Activated T-cell treated with anti-CD3 and anti-CD28 coated beads, Interleukin-2, amount 50 U/mL, for 4 hours (primary cell): Measurements from ENCODE around the gene HMGCS2. TPM values are rescaled to one million over a fixed set of nuclear protein-coding genes. Genes with fewer than 3 reads are reported as not detected.
A peak's percentile ranks its signal among the peaks of the same experiment; 100 is the strongest.
"Not testable (repeated sequence)": the region's sequence is repeated elsewhere in the genome, so short reads cannot be mapped to it uniquely, and the experiment has no call there.

Experiments
- ATAC-seq, 2 donors: fragments of 200-7000 bp; cut with Tn5 transposase; one replicate each; pipeline ENCODE4 v1.10.0; 2021
- DNase-seq: peaks from one replicate; pipeline ENCODE4 v3.0.0-alpha.2; 2020
- H3K27me3 Mint-ChIP-seq: one replicate; pipeline ENCODE4 v1.8.0; 2021; ENCODE audit warnings: low read depth, mixed read lengths
- H3K36me3 Mint-ChIP-seq: one replicate; pipeline ENCODE4 v1.8.0; 2022; ENCODE audit warnings: mixed read lengths; ENCODE audit not compliant: insufficient read depth
- H3K4me1 Mint-ChIP-seq: one replicate; pipeline ENCODE4 v1.8.0; 2021; ENCODE audit warnings: low read depth, mixed read lengths
- H3K4me3 Mint-ChIP-seq: one replicate; pipeline ENCODE4 v1.8.0; 2021; ENCODE audit warnings: mild to moderate bottlenecking, moderate library complexity, mixed read lengths
- H3K9me3 Mint-ChIP-seq: one replicate; pipeline ENCODE4 v1.8.0; 2021; ENCODE audit warnings: mixed read lengths
- total RNA-seq, 3 donors: library from RNA; stranded (reverse); gene quantifications; one replicate each; pipeline ENCODE4 v1.2.1, GENCODE V29; 2021

HMGCS2 gene
- total RNA-seq, 3 donors from 2014 or later: 0.24 to 0.25 TPM; not detected in 1

DNA sequence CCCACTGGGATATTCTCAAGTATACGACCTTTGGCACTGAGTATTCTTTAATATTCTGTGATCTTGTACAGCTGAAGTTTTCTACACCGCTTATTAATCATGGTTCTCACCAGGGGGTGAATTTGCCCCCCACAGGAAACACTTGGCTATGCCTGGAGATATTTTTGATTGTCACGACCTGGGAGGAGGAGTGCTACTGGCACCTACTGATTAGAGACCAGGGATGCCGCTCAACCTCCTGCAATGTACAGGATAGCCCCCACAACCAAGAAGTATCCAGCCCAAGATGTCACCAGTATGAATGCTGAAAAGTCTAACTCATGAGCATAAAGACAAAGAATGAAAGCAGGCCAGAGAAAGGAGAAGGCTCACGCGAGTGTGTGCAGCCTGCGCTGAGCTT lies 28.9 kb upstream of the HMGCS2 start:
- ATAC-seq: no peak

DNA sequence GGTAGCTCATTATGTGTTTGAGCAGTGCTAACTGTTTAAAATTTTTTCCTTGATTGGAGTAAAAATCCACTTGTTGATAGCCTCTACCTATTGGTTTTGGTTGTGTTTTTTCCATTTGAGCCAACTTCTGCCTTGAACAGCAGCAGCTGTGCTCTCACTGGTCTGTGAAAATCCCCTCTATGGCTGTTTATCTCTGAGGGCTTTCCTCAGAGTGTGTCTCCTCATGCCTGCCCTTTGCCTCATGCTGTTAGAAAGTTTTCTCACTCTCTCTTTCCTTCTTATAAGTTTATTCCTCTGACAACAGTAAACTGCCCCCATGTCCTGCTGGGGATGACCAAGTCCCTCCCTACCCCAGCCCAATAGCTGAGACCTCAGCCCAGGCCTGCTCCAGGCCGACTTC lies 28.5 kb upstream of the HMGCS2 start:
- H3K9me3 Mint-ChIP-seq: no peaks in the 10 kb centered on the region
- no peak for ATAC-seq
- no peak for DNase-seq
- no peaks in the 10 kb centered on the region for H3K27me3 Mint-ChIP-seq
- H3K4me3 Mint-ChIP-seq: no peak overlapping the region
- H3K36me3 Mint-ChIP-seq: no peaks in the 10 kb centered on the region
- no peaks in the 10 kb centered on the region for H3K4me1 Mint-ChIP-seq

More for the DNA sequence above, 28.9 kb upstream of the HMGCS2 start:
- Mint-ChIP-seq H3K27me3 (no peaks in the 10 kb centered on the region), H3K9me3 (no peaks in the 10 kb centered on the region), H3K4me3 (no peak overlapping the region), H3K4me1 (no peaks in the 10 kb centered on the region), H3K36me3 (no peaks in the 10 kb centered on the region)
- no peak for DNase-seq

DNA sequence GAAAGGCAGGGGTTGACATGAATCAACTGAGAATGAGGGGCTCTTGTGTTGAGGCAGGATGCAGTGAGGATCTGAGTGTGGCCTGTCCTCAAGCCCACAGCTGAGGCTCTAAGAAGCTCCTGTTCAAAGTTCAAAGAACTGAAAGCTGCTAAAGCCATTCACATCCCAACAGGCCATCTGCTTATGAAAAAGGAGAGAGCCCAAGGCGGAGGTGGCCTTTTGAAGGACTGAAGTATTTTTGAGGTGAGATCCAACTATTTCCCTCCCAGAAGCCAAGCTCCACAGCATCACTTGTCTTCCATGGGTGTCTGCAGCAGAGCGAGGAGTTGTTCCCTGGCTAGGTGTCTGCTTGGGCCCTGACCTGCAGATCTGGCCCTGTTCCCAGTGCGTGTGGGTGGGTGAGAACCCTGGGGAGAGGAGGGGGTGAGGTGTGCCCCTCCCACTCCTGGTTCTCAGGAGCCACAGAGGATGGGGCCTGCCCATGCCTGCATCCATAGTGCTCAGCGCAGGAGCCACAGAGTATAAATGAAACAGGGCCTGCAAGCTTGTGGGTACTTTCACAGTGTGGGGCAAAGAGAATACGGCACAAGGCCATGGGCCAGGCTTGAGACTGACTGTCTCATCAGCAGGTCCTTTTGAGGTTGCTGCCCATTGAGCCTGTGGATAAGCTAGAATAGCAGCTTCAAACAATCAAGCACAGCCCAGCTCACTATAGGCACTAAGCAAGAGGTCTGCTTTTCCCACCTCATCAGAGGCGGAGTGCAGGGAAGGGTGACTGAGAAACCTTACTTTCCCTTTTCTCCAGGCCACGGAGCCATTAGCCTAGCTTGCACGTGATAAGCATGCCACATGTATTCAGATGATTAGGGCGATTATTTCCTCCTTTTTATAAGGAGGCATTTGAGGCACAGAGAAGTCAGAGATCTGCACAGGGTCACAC lies 26.8 kb upstream of the HMGCS2 start:
- no peaks in the 10 kb centered on the region for H3K36me3 Mint-ChIP-seq
- no peaks in the 10 kb centered on the region for H3K27me3 Mint-ChIP-seq
- no peaks in the 10 kb centered on the region for H3K4me1 Mint-ChIP-seq
- H3K9me3 Mint-ChIP-seq: no peaks in the 10 kb centered on the region
- DNase-seq: no peak
- ATAC-seq: no peak
- no peak overlapping the region for H3K4me3 Mint-ChIP-seq

DNA sequence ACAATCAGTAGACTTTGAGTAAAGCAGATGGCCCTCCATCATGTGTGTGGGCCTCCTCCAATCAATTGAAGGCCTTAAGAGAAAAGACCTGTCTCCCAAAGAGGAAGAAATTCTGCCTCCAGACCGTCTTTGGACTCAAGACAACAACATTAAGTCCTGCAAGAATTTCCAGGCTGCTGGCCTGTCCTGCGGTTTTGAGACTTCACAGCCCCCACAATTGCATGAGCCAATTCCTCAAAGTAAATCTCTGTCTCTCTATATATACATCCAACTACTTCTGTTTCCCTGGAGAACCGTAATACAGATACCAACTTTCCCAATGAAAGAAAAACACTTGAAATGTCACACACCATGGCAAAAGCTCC lies 26.2 kb upstream of the HMGCS2 start:
- Mint-ChIP-seq H3K4me3 (no peak overlapping the region), H3K36me3 (no peaks in the 10 kb centered on the region), H3K4me1 (no peaks in the 10 kb centered on the region), H3K27me3 (no peaks in the 10 kb centered on the region), H3K9me3 (no peaks in the 10 kb centered on the region)
- DNase-seq (no peak), ATAC-seq (no peak)

DNA sequence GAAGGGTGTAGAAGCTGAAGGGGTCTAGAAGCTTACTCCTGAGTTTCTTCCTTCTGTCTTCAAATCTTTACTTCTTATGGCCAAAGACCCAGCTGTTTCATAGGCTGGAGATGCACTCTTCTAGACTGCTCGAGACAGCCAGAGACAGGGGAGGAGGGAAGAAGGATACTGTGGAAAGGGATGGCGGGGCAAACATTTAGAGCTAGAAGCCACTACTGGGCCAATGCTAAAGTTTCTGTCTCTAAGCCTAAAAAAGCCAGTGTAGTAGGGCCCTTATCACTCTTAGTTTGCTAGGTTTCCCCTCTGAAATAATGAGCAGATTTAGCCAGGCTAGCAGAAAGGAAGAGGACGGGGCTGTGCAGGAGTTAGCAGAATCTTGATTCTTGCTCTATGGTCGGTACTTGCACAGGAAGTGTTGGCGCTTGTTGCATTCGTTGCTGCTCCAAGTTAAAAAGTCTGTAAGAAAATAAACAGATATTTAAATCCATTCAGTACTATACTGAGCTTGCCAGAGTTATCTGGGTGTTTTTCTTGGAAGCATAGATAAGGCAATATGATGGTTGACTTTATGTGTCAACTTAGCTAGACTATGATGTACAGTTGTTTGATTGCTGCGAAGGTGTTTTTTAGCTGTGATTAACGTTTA lies 25.6 kb upstream of the HMGCS2 start:
- ATAC-seq (no peak), DNase-seq (no peak)
- H3K9me3 Mint-ChIP-seq: no peaks in the 10 kb centered on the region
- H3K4me3 Mint-ChIP-seq: no peak overlapping the region
- no peaks in the 10 kb centered on the region for H3K27me3 Mint-ChIP-seq
- no peaks in the 10 kb centered on the region for H3K36me3 Mint-ChIP-seq
- H3K4me1 Mint-ChIP-seq: no peaks in the 10 kb centered on the region

DNA sequence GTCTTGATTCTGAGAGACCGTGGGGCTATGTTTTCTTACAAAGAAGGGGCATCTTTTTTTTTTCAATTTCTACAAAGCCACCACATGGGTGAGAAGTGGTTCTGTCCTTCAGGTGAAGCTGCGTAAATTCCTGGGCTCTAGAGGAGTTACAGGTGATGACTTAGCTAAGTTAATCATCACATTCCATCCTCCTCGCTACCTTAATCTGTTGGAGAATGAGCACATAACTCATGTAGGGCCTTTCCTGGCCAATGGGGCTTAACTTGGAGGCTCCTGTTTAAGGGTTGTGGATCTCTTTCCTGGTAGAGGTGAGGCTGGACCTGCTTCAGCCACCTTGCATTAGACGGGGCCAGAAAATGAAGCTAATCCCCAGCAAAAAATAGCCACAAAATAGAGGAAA lies 22.7 kb upstream of the HMGCS2 start:
- H3K36me3 Mint-ChIP-seq: no peaks in the 10 kb centered on the region
- DNase-seq (no peak), ATAC-seq (no peak)
- no peaks in the 10 kb centered on the region for H3K9me3 Mint-ChIP-seq
- H3K27me3 Mint-ChIP-seq: no peaks in the 10 kb centered on the region
- no peak overlapping the region for H3K4me3 Mint-ChIP-seq
- H3K4me1 Mint-ChIP-seq: no peaks in the 10 kb centered on the region

DNA sequence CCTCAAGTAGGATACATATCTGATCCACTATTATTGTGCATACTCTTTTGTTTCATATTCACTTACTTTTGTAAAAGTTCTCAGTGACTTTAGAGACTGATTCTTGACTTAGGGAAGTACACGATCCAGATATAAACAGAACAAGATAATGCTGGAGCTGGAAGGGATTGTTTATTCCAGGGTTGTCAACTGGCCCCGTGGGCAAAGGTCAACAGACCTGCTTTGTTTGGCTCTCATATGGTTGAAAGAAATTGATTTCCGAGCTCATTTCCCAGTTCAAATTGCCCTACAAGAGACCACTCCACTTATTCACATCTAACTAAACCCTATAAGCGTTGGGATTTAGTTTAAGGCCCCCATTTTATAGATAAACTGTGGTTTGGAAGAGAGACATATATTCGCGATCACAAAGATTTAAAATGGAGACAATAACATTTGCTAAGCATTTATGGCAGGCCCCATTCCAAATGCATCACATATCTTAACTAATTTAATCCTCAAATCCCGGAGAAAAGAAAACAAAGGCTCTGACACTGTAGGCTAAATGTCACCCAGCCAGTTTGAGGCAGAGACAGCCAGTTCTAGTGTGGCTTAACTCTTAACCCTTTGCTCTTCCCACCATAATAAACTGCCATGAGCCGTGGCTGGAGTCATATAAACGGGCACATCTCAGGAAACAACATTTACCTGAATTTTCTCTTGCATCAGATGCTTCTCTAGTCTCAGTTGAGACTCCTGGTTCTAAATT lies 21.9 kb upstream of the HMGCS2 start:
- no peak overlapping the region for H3K4me3 Mint-ChIP-seq
- no peak for ATAC-seq
- no peak for DNase-seq
- no peaks in the 10 kb centered on the region for H3K9me3 Mint-ChIP-seq
- no peaks in the 10 kb centered on the region for H3K27me3 Mint-ChIP-seq
- no peaks in the 10 kb centered on the region for H3K36me3 Mint-ChIP-seq
- peaks cover 2% of the 10 kb centered on the region for H3K4me1 Mint-ChIP-seq

DNA sequence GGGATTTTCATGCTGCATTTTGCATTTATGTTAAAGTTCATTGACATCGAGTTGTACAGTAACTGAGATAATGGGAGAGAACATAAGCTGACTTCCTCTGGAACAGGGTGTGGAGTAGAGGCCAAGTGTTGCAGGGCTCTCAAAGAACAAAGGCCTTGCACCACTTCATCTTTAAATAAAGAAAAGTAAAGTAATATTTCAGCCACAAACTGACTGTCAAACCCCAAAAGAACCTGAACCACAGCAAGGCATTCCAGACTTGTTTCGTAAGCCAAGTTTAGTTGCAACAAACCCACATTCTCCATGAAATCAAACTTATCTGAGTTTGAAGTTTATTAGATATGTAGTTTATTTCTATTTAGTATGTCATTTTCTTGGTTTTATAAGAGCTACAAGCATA lies 19.1 kb upstream of the HMGCS2 start:
- ATAC-seq: no peak
- Mint-ChIP-seq H3K27me3 (no peaks in the 10 kb centered on the region), H3K36me3 (no peaks in the 10 kb centered on the region), H3K4me1 (peaks cover 2% of the 10 kb centered on the region), H3K4me3 (no peak overlapping the region), H3K9me3 (no peaks in the 10 kb centered on the region)
- DNase-seq: no peak

DNA sequence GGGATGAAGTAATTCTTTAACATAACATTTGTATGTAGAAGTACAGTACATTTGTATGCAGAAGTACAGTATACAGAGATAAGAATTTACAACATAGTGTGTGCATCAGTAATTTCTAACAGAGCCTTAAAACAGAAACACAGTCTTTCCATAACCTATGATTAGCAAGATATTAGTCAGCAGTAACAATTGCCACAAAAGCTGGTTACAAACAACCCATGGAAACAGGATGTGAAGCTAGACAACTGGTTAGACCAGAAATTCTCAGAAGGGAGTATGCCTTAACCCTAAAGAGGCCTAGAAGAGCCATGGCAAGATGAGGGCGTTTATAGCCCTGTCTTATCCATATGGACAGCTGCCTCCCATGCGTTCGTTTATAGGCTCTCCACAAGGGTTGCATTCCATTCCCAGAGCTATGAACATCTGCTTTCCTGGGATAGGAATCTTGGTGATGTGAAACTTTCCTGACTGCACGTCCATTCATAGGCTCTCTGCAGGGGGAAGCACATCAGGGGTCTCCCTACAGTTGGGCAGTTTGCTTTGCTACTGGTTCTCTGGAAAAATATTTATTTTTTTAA lies 17.9 kb upstream of the HMGCS2 start:
- not testable (repeated sequence) for H3K27me3 Mint-ChIP-seq, H3K4me3 Mint-ChIP-seq, H3K36me3 Mint-ChIP-seq, H3K9me3 Mint-ChIP-seq, ATAC-seq, DNase-seq, H3K4me1 Mint-ChIP-seq

DNA sequence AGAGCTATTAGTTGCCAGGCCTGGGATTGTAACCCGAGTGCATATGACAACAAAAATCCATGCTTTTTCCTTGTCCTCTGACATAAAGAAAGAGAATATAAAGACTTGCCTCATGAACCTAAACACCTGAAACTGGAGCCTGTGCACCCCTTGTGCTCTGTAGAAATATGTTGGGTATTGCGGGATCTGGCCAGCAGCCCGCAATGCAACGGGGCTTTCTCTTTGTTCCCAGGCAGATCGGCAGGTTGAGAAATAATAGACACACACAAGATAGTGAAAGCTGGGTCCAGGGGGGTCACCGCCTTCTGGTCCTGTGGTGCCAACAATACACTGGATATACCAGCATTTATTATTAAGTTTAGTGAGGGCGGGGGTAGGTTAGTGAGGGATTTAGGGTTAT lies 17.3 kb upstream of the HMGCS2 start:
- H3K4me3 Mint-ChIP-seq, H3K27me3 Mint-ChIP-seq, H3K36me3 Mint-ChIP-seq, ATAC-seq, DNase-seq, H3K4me1 Mint-ChIP-seq, H3K9me3 Mint-ChIP-seq: not testable (repeated sequence)

DNA sequence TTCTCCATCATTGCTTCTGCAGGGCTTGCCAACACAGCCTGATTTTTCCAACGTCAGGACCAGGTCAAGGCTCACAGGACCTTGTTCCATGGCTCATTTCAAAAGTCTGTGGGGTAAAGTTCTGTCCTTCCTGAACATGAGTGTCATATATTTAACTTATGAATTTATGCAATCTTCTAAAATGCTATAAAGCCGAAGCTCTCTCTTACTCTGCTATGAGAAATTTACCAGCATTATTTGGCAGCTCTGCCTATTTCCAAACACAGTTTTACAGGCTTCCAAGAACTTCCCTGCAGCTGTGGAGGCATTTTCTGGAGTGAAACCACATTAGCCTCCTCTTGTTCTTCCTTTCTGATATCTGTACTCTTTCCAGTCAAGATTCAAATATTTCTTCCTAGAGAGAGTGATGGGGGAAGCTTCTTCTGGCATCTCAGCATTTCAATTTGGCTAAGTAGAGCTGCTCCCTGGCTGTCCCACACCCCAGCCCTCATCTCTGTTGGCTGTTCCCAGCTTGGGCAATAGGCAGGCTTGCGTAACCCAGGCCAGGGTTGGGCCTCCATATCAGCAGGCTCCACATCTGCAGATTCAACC lies 15.6 kb upstream of the HMGCS2 start:
- ATAC-seq: no peak
- Mint-ChIP-seq H3K9me3 (no peaks in the 10 kb centered on the region), H3K4me1 (peaks cover 2% of the 10 kb centered on the region), H3K27me3 (no peaks in the 10 kb centered on the region), H3K4me3 (no peak overlapping the region), H3K36me3 (no peaks in the 10 kb centered on the region)
- no peak for DNase-seq

DNA sequence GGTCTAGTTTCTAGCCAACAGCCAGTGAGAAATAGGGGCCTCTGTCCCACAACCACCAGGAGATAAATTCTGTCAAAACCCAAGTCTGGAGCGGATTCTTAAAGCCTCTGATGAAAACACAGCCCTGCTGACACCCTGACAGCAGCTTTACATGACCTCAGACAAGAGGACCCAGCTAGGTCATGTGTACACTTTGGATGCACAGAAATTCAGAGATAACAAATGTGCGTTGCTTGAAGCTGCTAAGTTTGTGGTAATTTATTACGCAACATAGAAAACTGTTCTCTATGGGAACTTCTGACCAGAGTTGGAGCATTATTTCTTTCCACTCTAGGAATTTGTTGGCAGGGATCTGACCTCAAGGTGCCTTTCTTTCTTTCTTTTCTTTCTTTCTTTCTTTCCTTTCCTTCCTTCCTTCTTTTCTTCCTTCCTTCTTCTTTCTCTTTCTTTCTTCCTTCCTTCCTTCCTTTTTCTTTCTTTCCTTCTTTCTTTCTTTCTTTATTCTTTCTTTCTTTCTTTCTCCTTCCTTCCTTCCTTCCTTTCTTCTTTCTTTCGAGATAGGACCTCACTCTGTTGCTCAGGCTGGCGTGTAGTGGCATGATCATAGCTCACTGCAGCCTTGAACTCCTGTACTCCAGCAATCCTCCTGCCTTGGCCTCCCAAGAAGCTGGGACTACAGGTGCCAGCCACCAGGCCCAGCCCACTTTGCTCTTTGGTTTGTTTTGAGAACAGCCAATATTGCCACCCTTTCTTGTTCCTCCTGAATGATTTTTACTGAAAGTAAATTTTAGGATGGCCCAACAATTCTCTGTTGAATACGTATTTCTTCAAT lies 14.9 kb upstream of the HMGCS2 start:
- no peaks in the 10 kb centered on the region for H3K36me3 Mint-ChIP-seq
- DNase-seq (no peak), ATAC-seq (no peak)
- H3K27me3 Mint-ChIP-seq: no peaks in the 10 kb centered on the region
- H3K4me3 Mint-ChIP-seq: no peak overlapping the region
- H3K9me3 Mint-ChIP-seq: no peaks in the 10 kb centered on the region
- H3K4me1 Mint-ChIP-seq: peaks cover 2% of the 10 kb centered on the region

DNA sequence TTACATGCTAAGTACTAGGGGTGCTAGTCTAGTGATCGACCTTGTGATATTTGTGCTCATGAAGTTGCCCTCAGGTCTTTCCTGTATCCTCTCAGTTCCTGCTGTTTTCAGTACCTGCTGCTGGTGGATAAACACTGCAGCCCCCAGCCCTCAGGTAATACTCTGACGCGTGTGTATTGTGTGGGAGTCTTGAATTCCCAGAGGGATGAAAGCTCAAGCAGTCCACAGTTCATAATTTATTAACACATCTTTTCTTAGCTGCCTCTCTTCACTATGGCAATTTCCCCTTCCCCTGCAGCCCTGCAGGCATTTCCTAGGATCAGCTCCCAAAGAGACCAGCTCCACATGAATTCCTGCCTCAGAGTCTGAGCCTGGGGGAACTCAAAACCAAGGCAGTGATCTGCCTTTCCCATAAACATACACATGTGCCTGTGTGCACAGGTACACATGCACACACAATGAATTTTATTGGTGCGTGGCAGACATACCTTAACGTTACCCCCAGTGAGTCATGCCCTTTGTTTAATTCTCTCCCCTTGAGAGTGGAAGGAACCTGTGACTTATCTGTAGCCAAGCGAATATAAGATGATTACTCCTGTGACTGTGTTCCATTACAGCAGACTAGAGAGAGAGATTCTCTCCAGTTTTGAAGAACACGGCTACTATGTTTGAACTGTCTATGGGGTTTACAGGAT lies 14.1 kb upstream of the HMGCS2 start:
- no peaks in the 10 kb centered on the region for H3K36me3 Mint-ChIP-seq
- H3K4me1 Mint-ChIP-seq: peaks cover 2% of the 10 kb centered on the region
- peak in 1 of 2 donors; percentile 35 for ATAC-seq
- no peaks in the 10 kb centered on the region for H3K27me3 Mint-ChIP-seq
- H3K4me3 Mint-ChIP-seq: no peak overlapping the region
- H3K9me3 Mint-ChIP-seq: no peaks in the 10 kb centered on the region
- no peak for DNase-seq
